SU-DHL-6 (cell line): ENCODE results near the gene WAC.

Experiments
- H2AFZ ChIP-seq: fragments of 200-600 bp; sonication (generic); 2 replicates; pipeline ENCODE4 v1.6.1; 2014; ENCODE audit warnings: low read depth, mild to moderate bottlenecking, moderate library complexity, mixed read lengths, antibody characterized with exemption, low read length; ENCODE audit not compliant: severe bottlenecking
- H3F3A ChIP-seq: fragments of 200-600 bp; shearing (Covaris generic); 2 replicates; pipeline ENCODE4 v1.6.0; 2016; ENCODE audit warnings: antibody characterized with exemption, mild to moderate bottlenecking; ENCODE audit not compliant: insufficient read depth
- H3K27ac ChIP-seq: fragments of 200-600 bp; sonication (generic); 2 replicates; pipeline ENCODE4 v1.5.1; 2016; ENCODE audit warnings: low read depth, mild to moderate bottlenecking, low read length, moderate library complexity, mixed read lengths
- H3K27me3 ChIP-seq: fragments of 200-600 bp; sonication (generic), shearing (Covaris generic); 2 replicates; pipeline ENCODE4 v1.6.0; 2014; ENCODE audit warnings: mild to moderate bottlenecking, low read length
- H3K36me3 ChIP-seq: fragments of 200-600 bp; sonication (generic); 2 replicates; pipeline ENCODE4 v1.6.1; 2014; ENCODE audit warnings: mild to moderate bottlenecking, low read length, mixed read lengths
- H3K4me2 ChIP-seq: fragments of 300-600, 200-600 bp; shearing (Covaris generic), sonication (generic); 2 replicates; pipeline ENCODE4 v1.6.0; 2014; ENCODE audit warnings: low read length, low read depth, mild to moderate bottlenecking; ENCODE audit not compliant: poor library complexity, severe bottlenecking
- H3K4me3 ChIP-seq: fragments of 200-600 bp; sonication (generic); 2 replicates; pipeline ENCODE4 v1.5.1; 2014; ENCODE audit warnings: antibody characterized with exemption, low read length, mild to moderate bottlenecking, mixed read lengths; ENCODE audit not compliant: insufficient read depth, poor library complexity, severe bottlenecking
- H3K79me2 ChIP-seq: fragments of 200-600 bp; sonication (generic); 2 replicates; pipeline ENCODE4 v1.6.1; 2014; ENCODE audit warnings: mild to moderate bottlenecking, low read length, moderate library complexity; ENCODE audit not compliant: insufficient read depth
- H3K9ac ChIP-seq: fragments of 200-600 bp; sonication (generic); 2 replicates; pipeline ENCODE4 v1.7.0; 2014; ENCODE audit warnings: mild to moderate bottlenecking, low read length
- H3K9me2 ChIP-seq: fragments of 200-600 bp; sonication (generic); replicated peaks from 2 replicates; pipeline ENCODE4 v1.6.1; 2014; ENCODE audit warnings: low read length; ENCODE audit not compliant: insufficient read depth
- H3K9me3 ChIP-seq: fragments of 200-600 bp; sonication (generic); 2 replicates; pipeline ENCODE4 v1.6.1; 2014; ENCODE audit warnings: low read length, mixed read lengths; ENCODE audit not compliant: insufficient read depth
- H4K20me1 ChIP-seq: fragments of 200-600 bp; sonication (generic); 2 replicates; pipeline ENCODE4 v1.6.1; 2014; ENCODE audit warnings: low read depth, mild to moderate bottlenecking, antibody characterized with exemption, low read length, moderate library complexity, mixed read lengths
- EZH2phosphoT487 ChIP-seq: fragments of 200-600 bp; sonication (generic), shearing (Covaris generic); conservative IDR thresholded peaks from 2 replicates; pipeline ENCODE4 v1.6.1; 2018; ENCODE audit warnings: mild to moderate bottlenecking, antibody characterized with exemption, low read length, moderate library complexity, mixed read lengths
- TF ChIP-seq, protein P1 (sequence below): fragments of 200-600 bp; sonication (generic); IDR thresholded peaks from one replicate; pipeline ENCODE4 v1.5.1; 2017; ENCODE audit warnings: antibody characterized with exemption, mild to moderate bottlenecking, low read length, moderate library complexity; ENCODE audit not compliant: insufficient read depth, poor library complexity, severe bottlenecking

Gene WAC

DNA sequence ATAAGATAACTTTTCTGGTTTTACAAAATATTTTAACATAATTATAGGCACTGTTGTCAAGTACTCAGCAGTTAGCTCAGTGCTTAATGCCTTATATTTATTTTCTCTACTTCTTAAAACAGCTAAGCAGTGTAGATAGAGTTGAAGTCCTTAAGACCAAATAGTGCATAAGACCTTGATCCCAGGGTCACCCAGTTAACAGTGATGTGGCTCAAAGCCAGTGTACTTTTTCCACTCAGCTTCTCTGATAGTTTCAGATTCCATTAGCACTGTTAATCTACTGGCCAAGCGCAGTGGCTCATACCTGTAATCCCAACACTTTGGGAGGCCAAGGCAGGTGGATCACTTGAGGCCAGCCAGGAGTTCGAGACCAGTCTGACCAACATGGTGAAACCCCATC is 83.6 kb downstream of the WAC start:
- H2AFZ ChIP-seq = no peak overlapping the region
- H4K20me1 ChIP-seq = peaks cover 31% of the 10 kb centered on the region
- H3K9me2 ChIP-seq = no peaks in the 10 kb centered on the region
- peaks cover 32% of the 10 kb centered on the region; the same call in 1 of the 2 replicates for H3F3A ChIP-seq
- no peak overlapping the region for H3K4me3 ChIP-seq
- H3K27ac ChIP-seq = no peak overlapping the region
- H3K36me3 ChIP-seq = peaks cover 76% of the 10 kb centered on the region
- no peaks in the 10 kb centered on the region for H3K9me3 ChIP-seq
- H3K9ac ChIP-seq = no peak overlapping the region
- no peaks in the 10 kb centered on the region; the same call in 1 of the 2 replicates for H3K79me2 ChIP-seq
- TF ChIP-seq, protein P1, sequence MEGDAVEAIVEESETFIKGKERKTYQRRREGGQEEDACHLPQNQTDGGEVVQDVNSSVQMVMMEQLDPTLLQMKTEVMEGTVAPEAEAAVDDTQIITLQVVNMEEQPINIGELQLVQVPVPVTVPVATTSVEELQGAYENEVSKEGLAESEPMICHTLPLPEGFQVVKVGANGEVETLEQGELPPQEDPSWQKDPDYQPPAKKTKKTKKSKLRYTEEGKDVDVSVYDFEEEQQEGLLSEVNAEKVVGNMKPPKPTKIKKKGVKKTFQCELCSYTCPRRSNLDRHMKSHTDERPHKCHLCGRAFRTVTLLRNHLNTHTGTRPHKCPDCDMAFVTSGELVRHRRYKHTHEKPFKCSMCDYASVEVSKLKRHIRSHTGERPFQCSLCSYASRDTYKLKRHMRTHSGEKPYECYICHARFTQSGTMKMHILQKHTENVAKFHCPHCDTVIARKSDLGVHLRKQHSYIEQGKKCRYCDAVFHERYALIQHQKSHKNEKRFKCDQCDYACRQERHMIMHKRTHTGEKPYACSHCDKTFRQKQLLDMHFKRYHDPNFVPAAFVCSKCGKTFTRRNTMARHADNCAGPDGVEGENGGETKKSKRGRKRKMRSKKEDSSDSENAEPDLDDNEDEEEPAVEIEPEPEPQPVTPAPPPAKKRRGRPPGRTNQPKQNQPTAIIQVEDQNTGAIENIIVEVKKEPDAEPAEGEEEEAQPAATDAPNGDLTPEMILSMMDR = no peak
- no peak for TF ChIP-seq EZH2phosphoT487
- H3K27me3 ChIP-seq = no peaks in the 10 kb centered on the region
- H3K4me2 ChIP-seq = no peak overlapping the region

DNA sequence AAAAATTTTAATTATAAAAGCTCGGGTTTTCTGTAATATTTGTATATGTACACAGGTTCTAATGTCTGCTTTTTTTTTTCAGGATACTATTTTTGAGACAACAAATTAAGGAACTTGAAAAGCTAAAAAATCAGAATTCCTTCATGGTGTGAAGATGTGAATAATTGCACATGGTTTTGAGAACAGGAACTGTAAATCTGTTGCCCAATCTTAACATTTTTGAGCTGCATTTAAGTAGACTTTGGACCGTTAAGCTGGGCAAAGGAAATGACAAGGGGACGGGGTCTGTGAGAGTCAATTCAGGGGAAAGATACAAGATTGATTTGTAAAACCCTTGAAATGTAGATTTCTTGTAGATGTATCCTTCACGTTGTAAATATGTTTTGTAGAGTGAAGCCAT is 86.5 kb downstream of the WAC start:
- H3K9me2 ChIP-seq = no peaks in the 10 kb centered on the region
- H3K4me2 ChIP-seq = no peak overlapping the region
- H3K79me2 ChIP-seq = no peaks in the 10 kb centered on the region
- TF ChIP-seq, protein P1 = no peak
- TF ChIP-seq EZH2phosphoT487 = no peak
- peaks cover 51% of the 10 kb centered on the region for H3F3A ChIP-seq
- H3K9ac ChIP-seq = no peak overlapping the region
- H3K9me3 ChIP-seq = no peaks in the 10 kb centered on the region
- no peak overlapping the region for H3K4me3 ChIP-seq
- H3K27ac ChIP-seq = no peak overlapping the region
- H2AFZ ChIP-seq = no peak overlapping the region
- H3K27me3 ChIP-seq = no peaks in the 10 kb centered on the region
- H3K36me3 ChIP-seq = peaks cover 55% of the 10 kb centered on the region
- H4K20me1 ChIP-seq = peaks cover 28% of the 10 kb centered on the region

DNA sequence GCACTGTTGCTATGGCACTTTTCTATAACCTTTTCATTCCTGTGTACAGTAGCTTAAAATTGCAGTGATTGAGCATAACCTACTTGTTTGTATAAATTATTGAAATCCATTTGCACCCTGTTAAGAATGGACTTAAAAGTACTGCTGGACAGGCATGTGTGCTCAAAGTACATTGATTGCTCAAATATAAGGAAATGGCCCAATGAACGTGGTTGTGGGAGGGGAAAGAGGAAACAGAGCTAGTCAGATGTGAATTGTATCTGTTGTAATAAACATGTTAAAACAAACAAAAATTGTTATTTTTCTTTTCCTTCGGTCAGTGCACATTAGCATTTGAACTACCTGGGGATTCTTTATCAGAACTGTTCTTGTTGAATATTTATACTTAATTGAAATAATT is 87.3 kb downstream of the WAC start:
- H3K4me2 ChIP-seq = no peak overlapping the region
- H3K79me2 ChIP-seq = no peaks in the 10 kb centered on the region
- H3K36me3 ChIP-seq = peaks cover 47% of the 10 kb centered on the region
- no peak overlapping the region for H2AFZ ChIP-seq
- peaks cover 57% of the 10 kb centered on the region for H3F3A ChIP-seq
- no peaks in the 10 kb centered on the region for H3K9me3 ChIP-seq
- H3K4me3 ChIP-seq = no peak overlapping the region
- no peak overlapping the region for H3K9ac ChIP-seq
- no peaks in the 10 kb centered on the region for H3K9me2 ChIP-seq
- H3K27ac ChIP-seq = no peak overlapping the region
- peaks cover 28% of the 10 kb centered on the region for H4K20me1 ChIP-seq
- H3K27me3 ChIP-seq = no peaks in the 10 kb centered on the region
- TF ChIP-seq, protein P1 = no peak
- no peak for TF ChIP-seq EZH2phosphoT487
